Activated effector memory CD4-positive, alpha-beta T cell treated with anti-CD3 and anti-CD28 coated beads, Interleukin-2, amount 50 U/mL, for 16 hours (primary cell): ENCODE measurements around the gene SLC35F2.
"Not testable (repeated sequence)": the region's sequence is repeated elsewhere in the genome, so short reads cannot be mapped to it uniquely, and the experiment has no call there.

Experiments used
- DNase-seq: peaks from one replicate; pipeline ENCODE4 v3.0.0-alpha.2; 2020

The SLC35F2 gene

DNA sequence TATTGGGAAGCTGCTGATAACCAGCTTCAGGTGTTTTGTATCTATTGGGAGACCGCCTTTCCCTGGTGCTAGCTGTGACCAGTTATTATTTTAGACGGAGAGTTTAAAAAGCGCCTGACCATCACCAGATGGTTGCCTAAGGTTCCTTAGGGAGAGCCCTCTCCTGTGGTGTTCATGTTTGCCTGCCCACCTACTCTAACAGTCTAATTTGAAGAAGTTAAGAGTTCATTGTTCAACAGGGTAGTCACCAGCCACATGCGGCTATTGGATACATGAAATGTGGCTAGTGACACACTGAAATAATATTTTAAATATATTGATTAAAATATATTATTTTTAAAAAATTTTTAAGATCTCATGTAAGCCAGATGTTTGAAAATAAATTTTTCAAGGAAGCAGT lies 75.5 kb downstream of the SLC35F2 start:
- DNase-seq = no peak

- no peak for DNase-seq
Measured at GRCh38 chr11:107780775-107781174, 77.8 kb downstream of the SLC35F2 start.

GRCh38 chr11:107780136-107780535 lies 78.5 kb downstream of the SLC35F2 start:
- no peak for DNase-seq

DNA sequence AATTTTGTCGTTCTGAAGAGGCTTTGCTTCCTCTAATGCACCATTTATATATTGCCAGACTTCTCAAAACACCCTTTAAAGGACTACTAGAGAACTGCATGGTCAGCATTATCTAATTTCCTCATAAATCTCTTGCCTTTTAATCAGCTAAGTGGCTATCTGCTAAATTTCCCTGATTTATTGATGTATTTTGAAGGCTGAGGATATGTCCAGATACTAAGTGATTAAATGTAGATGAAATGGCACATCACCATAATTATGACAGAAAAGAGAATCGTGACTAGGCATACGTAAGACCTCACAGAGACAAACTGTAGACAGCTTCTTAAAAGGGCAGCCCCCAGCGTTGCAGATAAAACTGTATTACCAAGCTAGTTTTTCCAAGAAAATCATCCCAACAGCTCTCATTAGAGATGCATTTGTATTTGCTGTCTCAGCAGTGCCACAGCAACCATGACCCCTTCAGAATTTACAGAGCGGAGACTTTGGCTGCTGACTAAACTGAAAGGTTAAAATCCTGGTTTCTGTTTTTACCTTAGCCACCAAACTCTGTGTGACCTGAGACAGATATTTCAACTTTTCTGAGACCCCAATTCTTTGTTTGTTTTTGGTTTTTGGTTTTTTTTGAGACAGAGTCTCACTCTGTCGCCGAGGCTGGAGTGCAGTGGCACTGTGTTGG lies 79.6 kb downstream of the SLC35F2 start:
- no peak for DNase-seq

- DNase-seq = no peak
Measured at GRCh38 chr11:107777110-107777509, 81.5 kb downstream of the SLC35F2 start.

DNA sequence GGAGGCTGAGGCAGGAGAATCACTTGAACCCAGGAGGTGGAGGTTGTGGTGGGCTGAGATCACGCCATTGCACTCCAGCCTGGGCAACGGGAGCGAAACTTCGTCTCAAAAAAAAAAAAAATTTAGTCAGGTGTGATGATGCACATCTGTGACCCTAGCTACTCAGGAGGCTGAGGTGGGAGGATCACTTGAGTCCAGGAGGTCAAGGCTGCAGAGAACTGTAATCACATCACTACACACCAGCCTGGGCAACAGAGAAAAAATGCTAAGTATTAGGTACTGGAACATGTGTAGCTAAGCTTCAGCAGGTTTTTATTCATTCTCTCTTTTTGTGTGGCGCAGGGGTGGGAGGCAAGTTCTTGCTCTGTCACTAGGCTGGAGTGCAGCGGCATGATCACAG lies 82.5 kb downstream of the SLC35F2 start:
- DNase-seq = no peak

- no peak for DNase-seq
Measured at GRCh38 chr11:107770551-107770951, 88.0 kb downstream of the SLC35F2 start.

- no peak for DNase-seq
Measured at GRCh38 chr11:107769189-107769588, 89.4 kb downstream of the SLC35F2 start.

- not testable (repeated sequence) for DNase-seq
Measured at GRCh38 chr11:107758719-107759355, 99.8 kb downstream of the SLC35F2 start.

- no peak for DNase-seq
Measured at GRCh38 chr11:107757661-107758060, 100.9 kb downstream of the SLC35F2 start.

DNA sequence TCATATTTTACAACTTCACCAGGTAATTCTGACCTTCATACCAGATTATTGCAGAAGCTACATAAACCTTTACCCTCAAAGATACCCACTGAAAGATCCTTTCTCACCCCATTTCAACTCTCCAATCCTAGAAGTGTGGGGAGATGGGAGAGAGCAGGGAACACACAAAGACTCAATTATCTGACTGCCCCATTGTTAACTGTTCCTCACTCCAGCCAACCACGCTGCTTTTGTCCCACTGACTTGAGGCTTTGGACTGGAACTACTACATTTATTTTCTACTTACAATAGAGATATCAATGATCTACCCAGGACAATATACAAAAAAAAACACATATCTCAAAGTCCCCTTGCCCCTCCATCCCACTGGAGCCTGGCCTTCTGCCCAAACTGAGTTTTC lies 102.0 kb downstream of the SLC35F2 start:
- DNase-seq = no peak

GRCh38 chr11:107752949-107753822 lies 105.4 kb downstream of the SLC35F2 start:
- no peak for DNase-seq

GRCh38 chr11:107752508-107752907 lies 106.1 kb downstream of the SLC35F2 start:
- no peak for DNase-seq

DNA sequence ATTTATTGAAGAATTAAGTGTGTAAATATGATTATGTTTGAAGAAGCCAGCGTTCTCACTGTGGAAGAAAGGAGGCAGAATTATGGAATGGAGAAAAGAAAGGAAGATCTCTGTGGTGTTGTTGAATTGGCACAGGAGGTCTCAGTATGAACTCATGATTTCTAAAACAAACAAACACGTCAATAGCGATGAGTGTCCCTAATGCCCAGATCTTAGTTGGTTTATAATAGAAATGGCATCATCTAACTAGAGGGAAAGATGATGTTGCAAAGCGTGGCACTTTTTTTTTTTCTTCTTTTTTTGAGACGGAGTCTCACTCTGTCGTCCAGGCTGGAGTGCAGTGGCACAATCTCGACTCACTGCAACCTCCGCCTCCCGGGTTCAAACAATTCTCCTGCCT lies 107.5 kb downstream of the SLC35F2 start:
- DNase-seq = no peak

DNA sequence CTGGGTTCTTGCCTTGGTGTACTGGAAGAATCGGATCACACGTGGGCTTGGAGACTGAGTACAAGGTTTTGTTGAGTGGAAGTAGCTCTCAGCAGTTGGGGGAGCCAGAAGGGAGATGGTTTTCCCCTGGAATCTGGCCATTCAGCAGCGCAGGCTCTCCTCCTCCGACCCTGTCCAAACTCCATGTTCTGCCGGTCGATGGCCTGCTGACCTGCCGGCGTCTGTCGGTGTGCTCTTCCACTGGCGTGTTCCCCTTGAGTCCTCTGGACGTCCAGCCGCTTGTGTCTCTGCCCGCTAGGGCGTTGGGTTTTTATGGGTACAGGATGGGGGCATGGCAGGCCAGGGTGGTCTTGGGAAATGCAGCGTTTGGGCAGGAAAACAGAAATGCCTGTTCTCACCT lies 108.3 kb downstream of the SLC35F2 start:
- no peak for DNase-seq

- no peak for DNase-seq
Measured at GRCh38 chr11:107747622-107748021, 111.0 kb downstream of the SLC35F2 start.

DNA sequence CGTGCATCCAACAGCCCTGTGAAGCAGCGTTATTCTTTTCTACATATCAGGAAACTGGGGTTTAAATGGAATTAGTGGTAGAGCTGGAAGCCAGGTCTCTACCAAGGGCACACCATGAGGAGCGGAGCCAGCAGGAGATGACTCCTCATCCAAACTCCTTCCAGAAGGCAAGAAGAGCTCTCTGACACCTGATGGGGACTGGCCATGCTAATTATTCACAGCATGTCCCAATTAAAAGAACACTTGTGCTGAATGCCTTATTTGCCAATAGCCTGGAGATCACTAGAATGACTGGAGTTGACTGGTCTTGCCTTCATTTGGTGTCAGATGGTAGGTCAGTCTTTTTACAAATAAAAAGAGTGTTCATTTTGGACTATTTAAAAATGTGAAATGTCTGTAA lies 113.9 kb downstream of the SLC35F2 start:
- DNase-seq = no peak

DNA sequence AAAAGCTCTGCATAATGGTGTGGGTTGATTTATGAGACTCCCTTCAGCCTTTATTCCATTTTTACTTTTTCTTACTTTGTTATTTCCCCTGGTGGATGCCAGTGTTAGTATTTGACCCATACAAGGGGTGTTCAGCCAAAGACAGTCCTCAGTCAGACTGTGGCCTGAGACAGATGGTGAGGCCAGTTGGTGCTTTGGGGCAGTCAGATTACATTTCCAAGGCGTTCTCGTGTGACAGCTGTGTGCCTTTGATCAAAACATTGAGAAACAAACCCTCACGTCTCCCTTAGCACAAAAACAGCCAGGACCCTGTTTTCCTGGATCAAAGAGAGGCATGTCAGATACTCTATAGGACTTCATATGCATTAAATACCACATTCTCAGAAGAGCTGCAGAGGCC lies 115.4 kb downstream of the SLC35F2 start:
- DNase-seq = no peak

DNA sequence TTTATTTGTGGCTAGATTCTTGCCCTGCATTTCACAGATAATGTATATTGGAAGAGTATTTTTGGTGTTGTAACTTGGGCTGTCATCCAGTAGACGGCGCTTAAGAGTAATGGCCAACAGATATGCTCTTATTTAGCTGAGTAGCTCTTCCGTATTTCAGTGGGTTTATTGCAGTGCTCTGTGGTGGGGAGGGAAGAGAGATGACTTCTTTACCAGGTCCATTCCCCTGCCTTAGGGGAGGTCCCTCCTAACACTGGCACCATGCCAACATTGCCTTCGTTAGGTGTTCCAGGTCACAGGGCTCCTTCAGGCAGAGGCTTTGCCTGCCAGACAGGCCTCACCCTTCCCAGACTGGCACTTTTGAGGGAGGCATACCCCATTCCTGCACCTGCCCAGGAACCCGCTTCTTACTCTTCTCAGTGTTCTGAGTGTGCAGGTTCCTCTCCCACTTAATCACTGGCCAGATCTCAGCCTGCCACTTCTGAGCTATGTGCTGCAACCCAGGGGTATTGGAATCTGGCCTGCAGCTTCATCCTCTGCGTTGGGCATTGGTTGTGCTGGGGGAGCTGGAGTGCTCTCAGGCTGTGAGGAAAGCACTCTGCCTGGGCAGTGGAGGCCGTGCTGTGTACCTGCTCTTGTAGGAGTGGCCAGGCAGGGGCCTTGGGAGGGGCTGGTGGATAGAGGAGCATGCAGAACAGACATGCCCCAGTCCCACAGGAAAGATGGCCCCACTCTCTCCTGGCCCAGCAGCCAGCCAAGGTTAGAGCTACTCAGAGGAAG lies 117.4 kb downstream of the SLC35F2 start:
- no peak for DNase-seq
